HG03575 (cell line): ENCODE results near the gene PTEN.
"Not testable (repeated sequence)": the region's sequence is repeated elsewhere in the genome, so short reads cannot be mapped to it uniquely, and the experiment has no call there.

ENCODE experiments used
- ATAC-seq: cut with Tn5 transposase; IDR thresholded peaks from one replicate; pipeline ENCODE4 v1.9.1; 2021; ENCODE audit not compliant: unreplicated experiment, insufficient number of reproducible peaks, low FRiP score; ENCODE audit errors: extremely low read depth

Gene PTEN

GRCh38 chr10:87866412-87866974 is 3.1 kb downstream of the PTEN start:
- ATAC-seq: no peak

GRCh38 chr10:87867453-87867852 is 4.0 kb downstream of the PTEN start:
- no peak for ATAC-seq

GRCh38 chr10:87868277-87868676 is 4.9 kb downstream of the PTEN start:
- ATAC-seq: no peak

GRCh38 chr10:87869139-87869538 is 5.7 kb downstream of the PTEN start:
- ATAC-seq: not testable (repeated sequence)

- ATAC-seq: no peak
Measured at GRCh38 chr10:87869773-87870551, 6.5 kb downstream of the PTEN start.

- no peak for ATAC-seq
Measured at GRCh38 chr10:87872828-87873227, 9.4 kb downstream of the PTEN start.

DNA sequence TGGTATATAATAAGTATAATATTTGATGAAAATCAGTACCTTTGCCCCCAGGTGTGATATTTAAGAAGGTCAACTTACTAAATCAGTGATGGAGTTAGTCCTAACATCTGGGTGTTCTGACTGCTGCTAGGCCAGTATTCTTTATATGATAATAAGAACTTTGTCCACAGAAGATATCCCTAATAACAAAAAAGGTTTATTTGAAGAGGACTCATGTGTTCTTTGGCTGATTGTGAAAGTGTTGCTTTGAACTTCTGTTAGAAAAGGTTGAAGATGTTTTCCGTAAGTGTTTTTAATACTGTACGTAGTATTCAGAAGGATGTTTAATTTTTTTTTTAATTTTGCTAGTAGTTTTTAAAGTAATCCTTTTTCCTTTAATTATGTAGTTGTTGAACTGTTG is 10.2 kb downstream of the PTEN start:
- no peak for ATAC-seq

- no peak for ATAC-seq
Measured at GRCh38 chr10:87875929-87876571, 12.6 kb downstream of the PTEN start.

DNA sequence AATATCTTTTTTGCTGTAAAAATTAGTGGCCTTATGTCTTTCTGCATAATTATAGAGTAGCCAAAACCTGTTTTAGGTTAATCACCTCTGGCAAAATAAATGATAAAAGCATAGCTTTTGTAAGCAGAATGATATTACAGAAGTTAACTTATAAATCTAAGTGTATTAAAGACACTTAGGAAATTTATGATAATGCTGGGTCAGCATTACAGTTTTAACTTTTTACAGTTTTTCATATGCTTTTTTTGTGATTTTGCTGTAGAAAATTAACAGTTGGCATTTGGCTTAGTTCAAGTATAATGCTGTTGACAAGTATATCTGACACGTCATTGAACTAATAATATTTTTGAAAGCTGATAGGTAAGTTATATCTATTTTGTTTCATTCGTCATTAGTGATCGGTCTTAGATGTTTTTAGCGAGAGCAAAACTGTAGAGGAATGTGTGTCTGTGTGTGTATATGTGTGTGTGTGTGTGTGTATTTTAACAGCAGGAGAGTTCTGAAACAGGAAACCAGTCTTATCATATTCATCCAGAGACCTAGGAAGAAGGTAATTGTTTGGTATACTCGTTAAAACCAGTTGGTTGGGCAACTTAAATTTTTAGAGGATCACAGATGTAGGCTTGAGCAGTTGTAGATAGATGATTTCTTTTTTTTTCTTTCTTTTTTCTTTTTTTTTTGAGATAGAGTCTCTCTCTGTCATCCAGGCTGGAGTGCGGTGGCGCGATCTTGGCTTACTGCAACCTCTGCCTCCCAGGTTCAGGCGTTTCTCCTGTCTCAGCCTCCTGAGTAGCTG is 15.4 kb downstream of the PTEN start:
- ATAC-seq: no peak

DNA sequence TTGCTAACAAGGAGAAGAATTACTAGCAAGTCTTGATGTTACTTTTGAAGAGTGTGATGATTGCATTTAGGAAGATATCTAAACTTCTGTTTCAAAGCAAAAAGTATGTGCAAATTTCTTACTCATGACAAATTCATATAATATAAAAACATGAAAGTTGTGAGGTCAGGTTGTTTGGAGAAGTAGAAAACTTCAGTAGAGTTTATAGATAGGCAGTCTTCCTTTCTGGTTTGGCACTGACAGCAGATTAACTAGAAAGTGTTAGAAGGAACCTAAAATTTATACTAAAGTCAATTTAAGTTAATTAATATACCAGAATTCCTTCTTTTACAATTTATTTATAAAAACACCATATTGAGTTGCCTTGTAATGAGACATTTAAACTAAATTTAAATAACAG is 16.9 kb downstream of the PTEN start:
- no peak for ATAC-seq

DNA sequence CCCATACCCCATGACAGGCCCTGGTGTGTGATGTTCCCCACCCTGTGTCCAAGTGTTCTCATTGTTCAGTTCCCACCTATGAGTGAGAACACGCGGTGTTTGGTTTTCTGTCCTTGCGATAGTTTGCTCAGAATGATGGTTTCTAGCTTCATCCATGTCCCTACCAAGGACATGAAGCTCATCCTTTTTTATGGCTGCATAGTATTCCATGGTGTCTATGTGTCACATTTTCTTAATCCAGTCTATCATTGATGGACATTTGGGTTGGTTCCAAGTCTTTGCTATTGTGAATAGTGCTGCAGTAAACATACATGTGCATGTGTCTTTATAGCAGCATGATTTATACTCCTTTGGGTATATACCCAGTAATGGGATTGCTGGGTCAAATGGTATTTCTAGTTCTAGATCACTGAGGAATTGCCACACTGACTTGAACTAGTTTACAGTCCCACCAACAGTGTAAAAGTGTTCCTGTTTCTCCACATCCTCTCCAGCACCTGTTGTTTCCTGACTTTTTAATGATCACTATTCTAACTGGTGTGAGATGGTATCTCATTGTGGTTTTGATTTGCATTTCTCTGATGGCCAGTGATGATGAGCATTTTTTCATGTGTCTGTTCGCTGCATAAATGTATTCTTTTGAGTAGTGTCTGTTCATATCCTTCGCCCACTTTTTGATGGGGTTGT is 18.1 kb downstream of the PTEN start:
- not testable (repeated sequence) for ATAC-seq

DNA sequence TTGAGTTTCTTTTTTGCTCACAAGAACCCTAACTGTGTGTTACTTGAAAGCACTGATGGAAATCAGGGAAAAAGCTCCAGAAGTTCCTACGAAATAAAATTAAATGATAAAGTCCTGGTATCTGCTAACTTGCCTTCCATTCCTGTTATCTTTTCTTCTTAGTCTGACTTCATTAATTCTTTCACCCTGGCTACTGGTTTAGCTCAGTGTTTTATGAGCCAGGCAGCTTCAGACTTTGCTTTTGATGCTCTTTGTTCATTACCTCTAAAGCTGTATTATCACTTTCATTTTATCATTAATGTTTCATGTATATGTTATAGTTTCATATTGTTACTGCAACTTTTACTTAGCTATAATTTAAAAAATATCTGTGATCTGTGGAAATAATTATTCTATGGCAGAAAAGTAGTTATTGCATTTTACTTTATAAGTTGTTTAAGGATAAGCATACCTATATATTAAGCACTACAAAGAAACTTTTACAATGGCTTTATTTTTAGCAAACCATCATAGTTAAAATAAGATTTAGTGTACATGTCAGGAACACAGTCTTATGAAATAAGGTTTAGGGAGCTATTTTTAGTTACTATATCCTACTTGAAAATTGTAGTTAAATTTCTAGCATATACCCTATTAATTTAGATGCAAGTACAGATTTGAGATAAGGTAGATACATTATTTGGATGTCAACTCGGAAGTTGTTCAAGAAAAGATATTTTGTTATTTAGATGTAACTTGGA is 19.3 kb downstream of the PTEN start:
- ATAC-seq: no peak

DNA sequence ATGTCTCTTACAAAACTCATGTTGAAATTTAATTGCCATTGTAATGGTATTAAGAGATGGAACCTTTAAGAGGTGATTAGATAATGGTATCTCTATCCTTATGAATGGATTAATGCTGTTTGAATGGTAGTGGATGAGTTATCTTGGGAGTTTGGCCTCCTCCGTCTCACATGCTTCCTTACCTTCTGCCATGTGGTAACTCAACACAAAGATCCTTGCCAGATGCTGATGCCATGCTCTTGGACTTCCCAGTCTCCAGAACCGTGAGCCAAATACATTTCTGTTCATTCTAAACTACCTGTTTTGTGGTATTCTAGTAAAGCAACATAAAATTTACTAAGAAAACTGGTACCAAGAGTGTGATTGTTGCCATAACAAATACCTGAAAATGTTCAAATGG is 23.2 kb downstream of the PTEN start:
- no peak for ATAC-seq

GRCh38 chr10:87887146-87887545 is 23.7 kb downstream of the PTEN start:
- ATAC-seq: no peak

- no peak for ATAC-seq
Measured at GRCh38 chr10:87887548-87888289, 24.3 kb downstream of the PTEN start.

DNA sequence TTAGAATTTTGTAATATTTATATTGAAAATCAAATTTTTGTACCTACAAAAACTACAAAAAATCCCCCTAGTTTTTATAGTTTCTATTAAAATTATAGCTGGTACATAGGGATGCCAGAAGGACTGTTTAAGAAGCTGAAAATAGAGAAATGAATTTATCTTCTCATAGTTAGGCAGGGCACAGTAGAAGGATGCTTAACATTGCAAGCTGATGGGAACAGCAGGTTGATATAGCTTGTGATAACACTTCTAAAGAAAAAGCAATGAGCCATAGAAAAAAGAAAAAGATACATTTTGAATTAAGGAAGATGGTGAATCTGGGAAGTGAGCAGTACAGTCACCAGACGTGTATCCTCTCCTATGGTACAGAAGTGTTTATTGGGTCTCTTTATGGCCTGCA is 32.0 kb downstream of the PTEN start:
- ATAC-seq: no peak

DNA sequence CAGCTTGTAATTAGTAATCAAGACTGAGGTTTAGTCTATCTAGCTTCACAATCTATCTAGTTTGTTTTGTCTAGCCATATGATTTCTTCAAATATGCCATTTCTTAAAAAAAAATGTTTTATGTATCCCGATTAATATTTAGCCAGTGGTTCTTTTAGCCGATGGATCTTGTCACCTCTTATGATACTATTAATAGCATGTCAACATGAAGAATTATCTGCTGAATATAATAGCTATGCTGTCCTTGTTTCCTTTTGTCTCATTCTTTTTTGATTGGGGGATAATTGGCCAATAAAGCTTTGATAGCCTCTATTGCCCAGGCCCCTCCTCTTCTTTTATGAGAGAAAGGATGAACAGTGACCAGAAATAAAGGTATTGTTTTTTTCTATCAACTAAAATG is 32.8 kb downstream of the PTEN start:
- ATAC-seq: no peak

DNA sequence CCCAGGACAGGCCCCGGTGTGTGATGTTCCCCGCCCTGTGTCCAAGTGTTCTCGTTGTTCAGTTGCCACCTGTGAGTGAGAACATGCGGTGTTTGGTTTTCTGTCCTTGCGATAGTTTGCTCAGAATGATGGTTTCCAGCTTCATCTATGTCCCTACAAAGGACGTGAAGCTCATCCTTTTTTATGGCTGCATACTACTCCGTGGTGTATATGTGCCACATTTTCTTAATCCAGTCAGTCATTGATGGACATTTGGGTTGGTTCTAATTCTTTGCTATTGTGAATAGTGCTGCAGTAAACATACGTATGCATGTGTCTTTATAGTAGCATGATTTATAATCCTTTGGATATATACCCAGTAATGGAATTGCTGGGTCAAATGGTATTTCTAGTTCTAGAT is 34.5 kb downstream of the PTEN start:
- not testable (repeated sequence) for ATAC-seq
